Activated CD4-positive, alpha-beta T cell treated with anti-CD3 and anti-CD28 coated beads, Interleukin-2, Interleukin-4, amounts not matched to agents 100 ng/mL and 50 ng/mL, durations not matched to agents 16 hours and 8 hours (primary cell): ENCODE data around the gene CTAGE1.
"Not testable (repeated sequence)": the region's sequence is repeated elsewhere in the genome, so short reads cannot be mapped to it uniquely, and the experiment has no call there.

Experiments used
- DNase-seq: peaks from one replicate; pipeline ENCODE4 v3.0.0-alpha.2; 2020; ENCODE audit warnings: low spot score

The CTAGE1 gene

GRCh38 chr18:22436136-22436535 is 18.4 kb upstream of the CTAGE1 start:
- no peak for DNase-seq

GRCh38 chr18:22434973-22435608 is 17.4 kb upstream of the CTAGE1 start:
- DNase-seq = no peak

GRCh38 chr18:22433956-22434355 is 16.2 kb upstream of the CTAGE1 start:
- no peak for DNase-seq

GRCh38 chr18:22432657-22433137 is 15.0 kb upstream of the CTAGE1 start:
- DNase-seq = no peak

GRCh38 chr18:22429564-22429963 is 11.8 kb upstream of the CTAGE1 start:
- no peak for DNase-seq

- DNase-seq = no peak
Observed at GRCh38 chr18:22428672-22429071, 11.0 kb upstream of the CTAGE1 start.

- no peak for DNase-seq
Observed at GRCh38 chr18:22427822-22428549, 10.3 kb upstream of the CTAGE1 start.

- DNase-seq = no peak
Observed at GRCh38 chr18:22424565-22424963, 6.8 kb upstream of the CTAGE1 start.

- DNase-seq = no peak
Observed at GRCh38 chr18:22423878-22424564, 6.3 kb upstream of the CTAGE1 start.

- no peak for DNase-seq
Observed at GRCh38 chr18:22422909-22423548, 5.3 kb upstream of the CTAGE1 start.

- DNase-seq = no peak
Observed at GRCh38 chr18:22420652-22421051, 2.9 kb upstream of the CTAGE1 start.

- no peak for DNase-seq
Observed at GRCh38 chr18:22412176-22412911, 5.4 kb downstream of the CTAGE1 start.

GRCh38 chr18:22411446-22411845 is 6.3 kb downstream of the CTAGE1 start:
- DNase-seq = no peak

- DNase-seq = no peak
Observed at GRCh38 chr18:22410126-22410525, 7.6 kb downstream of the CTAGE1 start.

GRCh38 chr18:22409445-22409844 is 8.3 kb downstream of the CTAGE1 start:
- DNase-seq = no peak

- no peak for DNase-seq
Observed at GRCh38 chr18:22408059-22408458, 9.7 kb downstream of the CTAGE1 start.

GRCh38 chr18:22405142-22405541 is 12.6 kb downstream of the CTAGE1 start:
- no peak for DNase-seq

GRCh38 chr18:22403950-22404349 is 13.8 kb downstream of the CTAGE1 start:
- no peak for DNase-seq

GRCh38 chr18:22399949-22400348 is 17.8 kb downstream of the CTAGE1 start:
- no peak for DNase-seq

GRCh38 chr18:22398464-22398863 is 19.3 kb downstream of the CTAGE1 start:
- DNase-seq = no peak

GRCh38 chr18:22394428-22394827 is 23.3 kb downstream of the CTAGE1 start:
- DNase-seq = no peak

- not testable (repeated sequence) for DNase-seq
Observed at GRCh38 chr18:22393164-22393563, 24.6 kb downstream of the CTAGE1 start.
